ENCODE data around the gene HSD11B1.

- TF ChIP-seq, protein P1, sequence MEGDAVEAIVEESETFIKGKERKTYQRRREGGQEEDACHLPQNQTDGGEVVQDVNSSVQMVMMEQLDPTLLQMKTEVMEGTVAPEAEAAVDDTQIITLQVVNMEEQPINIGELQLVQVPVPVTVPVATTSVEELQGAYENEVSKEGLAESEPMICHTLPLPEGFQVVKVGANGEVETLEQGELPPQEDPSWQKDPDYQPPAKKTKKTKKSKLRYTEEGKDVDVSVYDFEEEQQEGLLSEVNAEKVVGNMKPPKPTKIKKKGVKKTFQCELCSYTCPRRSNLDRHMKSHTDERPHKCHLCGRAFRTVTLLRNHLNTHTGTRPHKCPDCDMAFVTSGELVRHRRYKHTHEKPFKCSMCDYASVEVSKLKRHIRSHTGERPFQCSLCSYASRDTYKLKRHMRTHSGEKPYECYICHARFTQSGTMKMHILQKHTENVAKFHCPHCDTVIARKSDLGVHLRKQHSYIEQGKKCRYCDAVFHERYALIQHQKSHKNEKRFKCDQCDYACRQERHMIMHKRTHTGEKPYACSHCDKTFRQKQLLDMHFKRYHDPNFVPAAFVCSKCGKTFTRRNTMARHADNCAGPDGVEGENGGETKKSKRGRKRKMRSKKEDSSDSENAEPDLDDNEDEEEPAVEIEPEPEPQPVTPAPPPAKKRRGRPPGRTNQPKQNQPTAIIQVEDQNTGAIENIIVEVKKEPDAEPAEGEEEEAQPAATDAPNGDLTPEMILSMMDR (IDR thresholded peaks at IDR 0.05): no peak
- no peak for TF ChIP-seq POLR2A (IDR thresholded peaks at IDR 0.05)
Measured at GRCh38 chr1:209672705-209673630, 31.7 kb upstream of the HSD11B1 start.

All from testis (tissue), 2 donors.